OCI-LY1 (cell line): ENCODE measurements around the gene NOTCH1.

Experiments
- H2AFZ ChIP-seq: fragments of 200-600 bp; sonication (generic), shearing (Covaris generic); 2 replicates; pipeline ENCODE4 v1.6.0; 2014; ENCODE audit warnings: antibody characterized with exemption, mild to moderate bottlenecking, low read length
- H3F3A ChIP-seq: fragments of 200-600 bp; sonication (generic), shearing (Covaris generic); 2 replicates; pipeline ENCODE4 v1.6.0; 2014; ENCODE audit warnings: mild to moderate bottlenecking, antibody characterized with exemption, low read length, moderate library complexity; ENCODE audit not compliant: insufficient read depth
- H3K27ac ChIP-seq: fragments of 200-600 bp; sonication (generic); 2 replicates; pipeline ENCODE4 v1.5.1; 2014; ENCODE audit warnings: low read length, mixed run types, mild to moderate bottlenecking, low read depth; ENCODE audit not compliant: poor library complexity, severe bottlenecking
- H3K27me3 ChIP-seq: fragments of 200-600 bp; sonication (generic); 2 replicates; pipeline ENCODE4 v1.6.0; 2014; ENCODE audit warnings: antibody characterized with exemption, mild to moderate bottlenecking, low read length, moderate library complexity; ENCODE audit not compliant: insufficient read depth
- H3K36me3 ChIP-seq: fragments of 200-600 bp; sonication (generic); 2 replicates; pipeline ENCODE4 v1.6.1; 2014; ENCODE audit warnings: mild to moderate bottlenecking, antibody characterized with exemption, low read length, moderate library complexity, mixed read lengths; ENCODE audit not compliant: insufficient read depth
- H3K4me1 ChIP-seq: fragments of 200-600 bp; sonication (generic); 2 replicates; pipeline ENCODE4 v1.5.1; 2014; ENCODE audit warnings: mild to moderate bottlenecking, low read length, moderate library complexity; ENCODE audit not compliant: insufficient read depth, severe bottlenecking
- H3K4me2 ChIP-seq: fragments of 200-600 bp; sonication (generic), shearing (Covaris generic); 2 replicates; pipeline ENCODE4 v1.6.1; 2014; ENCODE audit warnings: low read length
- H3K4me3 ChIP-seq: fragments of 200-600 bp; sonication (generic); 2 replicates; pipeline ENCODE4 v1.5.1; 2014; ENCODE audit warnings: low read length, low read depth, mild to moderate bottlenecking, mixed read lengths; ENCODE audit not compliant: poor library complexity, severe bottlenecking
- H3K79me2 ChIP-seq: fragments of 200-600 bp; shearing (Covaris generic); 2 replicates; pipeline ENCODE4 v1.6.1; 2016; ENCODE audit warnings: mixed run types, low read length, mixed read lengths; ENCODE audit not compliant: insufficient read depth
- H3K9ac ChIP-seq: fragments of 200-600 bp; sonication (generic), shearing (Covaris generic); 2 replicates; pipeline ENCODE4 v1.6.1; 2014; ENCODE audit warnings: mild to moderate bottlenecking, low read length, mixed read lengths
- H3K9me2 ChIP-seq: fragments of 200-600 bp; sonication (generic), shearing (Covaris generic); 2 replicates; pipeline ENCODE4 v1.6.1; 2014; ENCODE audit warnings: low read depth, mild to moderate bottlenecking, low read length, mixed read lengths
- H3K9me3 ChIP-seq: fragments of 200-600 bp; shearing (Covaris generic); 2 replicates; pipeline ENCODE4 v1.6.1; 2014; ENCODE audit warnings: low read length, mixed read lengths
- H4K20me1 ChIP-seq: fragments of 200-600 bp; sonication (generic), shearing (Covaris generic); 2 replicates; pipeline ENCODE4 v1.6.0; 2016; ENCODE audit warnings: mild to moderate bottlenecking, low read length; ENCODE audit not compliant: insufficient read depth
- EZH2 ChIP-seq: fragments of 200-600 bp; sonication (generic), shearing (Covaris generic); IDR thresholded peaks from 2 replicates; pipeline ENCODE4 v1.8.0; 2017; ENCODE audit warnings: borderline replicate concordance, mixed run types, mild to moderate bottlenecking, antibody characterized with exemption, low read length, moderate library complexity, mixed read lengths
- TF ChIP-seq, protein P1 (sequence below): fragments of 200-600 bp; sonication (generic), shearing (Covaris generic); IDR thresholded peaks from 2 replicates; pipeline ENCODE4 v1.5.1; 2017; ENCODE audit warnings: mild to moderate bottlenecking, antibody characterized with exemption, low read length, moderate library complexity, mixed read lengths

NOTCH1 gene

GRCh38 chr9:136536051-136536720 is 9.7 kb downstream of the NOTCH1 start:
- Histone ChIP-seq H3K27me3 (no peaks in the 10 kb centered on the region; the same call in 1 of the 2 replicates), H4K20me1 (no peaks in the 10 kb centered on the region), H3K9me3 (no peaks in the 10 kb centered on the region), H3K27ac (no peak overlapping the region), H3K9me2 (no peaks in the 10 kb centered on the region), H3K79me2 (no peaks in the 10 kb centered on the region), H2AFZ (no peak overlapping the region), H3K4me1 (peaks cover 16% of the 10 kb centered on the region), H3F3A (no peaks in the 10 kb centered on the region), H3K4me3 (no peak overlapping the region), H3K4me2 (no peak overlapping the region), H3K9ac (no peak overlapping the region), H3K36me3 (no peaks in the 10 kb centered on the region)
- TF ChIP-seq EZH2: no peak
- TF ChIP-seq, protein P1, sequence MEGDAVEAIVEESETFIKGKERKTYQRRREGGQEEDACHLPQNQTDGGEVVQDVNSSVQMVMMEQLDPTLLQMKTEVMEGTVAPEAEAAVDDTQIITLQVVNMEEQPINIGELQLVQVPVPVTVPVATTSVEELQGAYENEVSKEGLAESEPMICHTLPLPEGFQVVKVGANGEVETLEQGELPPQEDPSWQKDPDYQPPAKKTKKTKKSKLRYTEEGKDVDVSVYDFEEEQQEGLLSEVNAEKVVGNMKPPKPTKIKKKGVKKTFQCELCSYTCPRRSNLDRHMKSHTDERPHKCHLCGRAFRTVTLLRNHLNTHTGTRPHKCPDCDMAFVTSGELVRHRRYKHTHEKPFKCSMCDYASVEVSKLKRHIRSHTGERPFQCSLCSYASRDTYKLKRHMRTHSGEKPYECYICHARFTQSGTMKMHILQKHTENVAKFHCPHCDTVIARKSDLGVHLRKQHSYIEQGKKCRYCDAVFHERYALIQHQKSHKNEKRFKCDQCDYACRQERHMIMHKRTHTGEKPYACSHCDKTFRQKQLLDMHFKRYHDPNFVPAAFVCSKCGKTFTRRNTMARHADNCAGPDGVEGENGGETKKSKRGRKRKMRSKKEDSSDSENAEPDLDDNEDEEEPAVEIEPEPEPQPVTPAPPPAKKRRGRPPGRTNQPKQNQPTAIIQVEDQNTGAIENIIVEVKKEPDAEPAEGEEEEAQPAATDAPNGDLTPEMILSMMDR: no peak

- H3K36me3 ChIP-seq: no peaks in the 10 kb centered on the region
- no peaks in the 10 kb centered on the region for H3K9me3 ChIP-seq
- H2AFZ ChIP-seq: no peak overlapping the region
- H3K27ac ChIP-seq: no peak overlapping the region
- H3F3A ChIP-seq: no peaks in the 10 kb centered on the region
- no peak overlapping the region for H3K9ac ChIP-seq
- H3K9me2 ChIP-seq: no peaks in the 10 kb centered on the region
- no peak for TF ChIP-seq EZH2
- TF ChIP-seq, protein P1: no peak
- no peak overlapping the region for H3K4me2 ChIP-seq
- no peaks in the 10 kb centered on the region; the same call in 1 of the 2 replicates for H3K27me3 ChIP-seq
- no peak overlapping the region for H3K4me3 ChIP-seq
- H3K4me1 ChIP-seq: peaks cover 16% of the 10 kb centered on the region
- H4K20me1 ChIP-seq: no peaks in the 10 kb centered on the region
- no peaks in the 10 kb centered on the region for H3K79me2 ChIP-seq
Measured at GRCh38 chr9:136535070-136535469, 10.8 kb downstream of the NOTCH1 start.

DNA sequence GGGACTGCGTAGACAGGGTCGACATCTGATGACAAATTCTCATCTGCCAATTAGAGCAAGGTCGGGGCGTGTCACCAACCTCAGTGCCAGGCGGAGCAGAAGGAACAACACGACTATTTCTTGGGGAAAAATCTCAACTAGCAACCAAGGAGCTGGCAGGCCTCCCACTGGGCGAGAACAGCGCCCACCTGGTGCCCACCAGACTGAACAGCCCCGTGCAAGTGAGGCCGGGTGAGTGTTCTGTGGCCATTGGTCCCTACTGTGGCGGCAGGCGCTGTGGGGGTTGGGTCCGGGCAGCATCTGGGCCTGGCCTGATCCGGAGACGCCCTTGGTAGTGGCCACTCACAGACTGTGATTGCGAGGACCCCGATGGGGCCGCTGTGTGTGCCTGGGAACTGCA is 11.5 kb downstream of the NOTCH1 start:
- Histone ChIP-seq H3F3A (no peaks in the 10 kb centered on the region), H3K4me1 (peaks cover 9% of the 10 kb centered on the region), H4K20me1 (no peaks in the 10 kb centered on the region), H3K9me2 (no peaks in the 10 kb centered on the region), H3K9me3 (no peaks in the 10 kb centered on the region), H3K9ac (no peak overlapping the region), H2AFZ (no peak overlapping the region), H3K27me3 (no peaks in the 10 kb centered on the region; the same call in 1 of the 2 replicates), H3K27ac (no peak overlapping the region), H3K4me2 (no peak overlapping the region), H3K79me2 (no peaks in the 10 kb centered on the region), H3K4me3 (no peak overlapping the region), H3K36me3 (no peaks in the 10 kb centered on the region)
- TF ChIP-seq, protein P1: no peak
- TF ChIP-seq EZH2: no peak
